Measurements from ENCODE around the gene STAG3.
A peak's percentile ranks its signal among the peaks of the same experiment; 100 is the strongest.
"Not testable (repeated sequence)": the region's sequence is repeated elsewhere in the genome, so short reads cannot be mapped to it uniquely, and the experiment has no call there.

Gene STAG3

GRCh38 chr7:100171840-100172239, 5.9 kb upstream of the STAG3 start:
- DNase-seq, result no peak

- no peak for DNase-seq
Observed at GRCh38 chr7:100173806-100174495, 3.8 kb upstream of the STAG3 start.

- DNase-seq, result no peak
Observed at GRCh38 chr7:100174582-100174981, 3.1 kb upstream of the STAG3 start.

- DNase-seq, result no peak
Observed at GRCh38 chr7:100175296-100175935, 2.3 kb upstream of the STAG3 start.

- DNase-seq, result no peak
Observed at GRCh38 chr7:100176096-100177044, 1.3 kb upstream of the STAG3 start.

- DNase-seq, result not testable (repeated sequence)
Observed at GRCh38 chr7:100180084-100180483, 2.4 kb downstream of the STAG3 start.

- DNase-seq, result not testable (repeated sequence)
Observed at GRCh38 chr7:100182616-100183015, 4.9 kb downstream of the STAG3 start.

- not testable (repeated sequence) for DNase-seq
Observed at GRCh38 chr7:100183090-100183489, 5.4 kb downstream of the STAG3 start.

- DNase-seq, result no peak
Observed at GRCh38 chr7:100185726-100186125, 8.0 kb downstream of the STAG3 start.

GRCh38 chr7:100189061-100189460, 11.3 kb downstream of the STAG3 start:
- no peak for DNase-seq

GRCh38 chr7:100190048-100190711, 12.5 kb downstream of the STAG3 start:
- DNase-seq, result peak in 1 of 56 donors; percentile 24

- no peak for DNase-seq
Observed at GRCh38 chr7:100191775-100192174, 14.1 kb downstream of the STAG3 start.

GRCh38 chr7:100192281-100192862, 14.7 kb downstream of the STAG3 start:
- not testable (repeated sequence) for DNase-seq

- DNase-seq, result no peak
Observed at GRCh38 chr7:100192969-100193368, 15.3 kb downstream of the STAG3 start.

- DNase-seq, result no peak
Observed at GRCh38 chr7:100195222-100195621, 17.5 kb downstream of the STAG3 start.

GRCh38 chr7:100195901-100196322, 18.2 kb downstream of the STAG3 start:
- DNase-seq, result not testable (repeated sequence)

GRCh38 chr7:100198266-100198665, 20.5 kb downstream of the STAG3 start:
- DNase-seq, result no peak

- no peak for DNase-seq
Observed at GRCh38 chr7:100200693-100201092, 23.0 kb downstream of the STAG3 start.

GRCh38 chr7:100204454-100204853, 26.7 kb downstream of the STAG3 start:
- DNase-seq, result no peak

- DNase-seq, result no peak
Observed at GRCh38 chr7:100208911-100209408, 31.2 kb downstream of the STAG3 start.

GRCh38 chr7:100209493-100209892, 31.8 kb downstream of the STAG3 start:
- DNase-seq, result no peak

All from amygdala (tissue), 56 donors.